Nephron (organoid): ENCODE data around the gene FBN3.

Experiments
- H3K27ac Mint-ChIP-seq, 3 experiments: 2 replicates each; pipeline ENCODE4 v1.8.0; 2020; ENCODE audit warnings: mixed read lengths in 3 of 3, mild to moderate bottlenecking in 2 of 3, moderate library complexity in 1 of 3
- H3K27me3 Mint-ChIP-seq: 2 replicates; pipeline ENCODE4 v1.8.0; 2021; ENCODE audit warnings: low read depth, mild to moderate bottlenecking, moderate library complexity, mixed read lengths
- H3K36me3 Mint-ChIP-seq: 2 replicates; pipeline ENCODE4 v1.8.0; 2020; ENCODE audit warnings: low read depth, mixed read lengths
- H3K4me1 Mint-ChIP-seq: 2 replicates; pipeline ENCODE4 v1.8.0; 2020; ENCODE audit warnings: mixed read lengths
- H3K4me3 Mint-ChIP-seq, 3 experiments: 2 replicates each; pipeline ENCODE4 v1.8.0; 2020; ENCODE audit warnings: mild to moderate bottlenecking in 3 of 3, mixed read lengths in 3 of 3, moderate library complexity in 2 of 3
- H3K9me3 Mint-ChIP-seq: 2 replicates; pipeline ENCODE4 v1.8.0; 2020; ENCODE audit warnings: mixed read lengths
- CTCF ChIP-seq, 3 experiments: fragments of 200-600 bp; sonication (generic); IDR thresholded peaks; one replicate each; pipeline ENCODE4 v1.5.0; 2021; ENCODE audit warnings: antibody characterized with exemption in 3 of 3; ENCODE audit not compliant: unreplicated experiment in 3 of 3

FBN3 gene

GRCh38 chr19:8149261-8150094 lies at the start of gene FBN3:
TSS of gene FBN3 (minus strand) at chr19:8149592. CDS start at chr19:8147480, 2,112 bp downstream.
- Mint-ChIP-seq H3K9me3 (no peaks in the 10 kb centered on the region), H3K4me1 (peaks cover 29% of the 10 kb centered on the region), H3K4me3 (peak within 1 kb of the TSS; percentile 87 to 93 (median 90)), H3K27ac (peak within 1 kb of the TSS; percentile 93 to 97 (median 95)), H3K27me3 (peaks cover 11% of the 10 kb centered on the region), H3K36me3 (no peaks in the 10 kb centered on the region)
- no peak for TF ChIP-seq CTCF (IDR thresholded peaks at IDR 0.05; ENCODE audit: unreplicated experiment in 3 of 3)

GRCh38 chr19:8196271-8196927 lies 47.0 kb upstream of the FBN3 start:
- H3K9me3 Mint-ChIP-seq = no peaks in the 10 kb centered on the region
- TF ChIP-seq CTCF (IDR thresholded peaks at IDR 0.05; ENCODE audit: unreplicated experiment in 3 of 3) = no peak
- H3K36me3 Mint-ChIP-seq = no peaks in the 10 kb centered on the region
- peaks cover 8% of the 10 kb centered on the region for H3K27me3 Mint-ChIP-seq
- peak overlapping the region; percentile 25 to 57 (median 41) for H3K27ac Mint-ChIP-seq
- no peak overlapping the region for H3K4me3 Mint-ChIP-seq
- peaks cover 6% of the 10 kb centered on the region for H3K4me1 Mint-ChIP-seq

GRCh38 chr19:8194528-8195267 lies 45.3 kb upstream of the FBN3 start:
- no peak for TF ChIP-seq CTCF (IDR thresholded peaks at IDR 0.05; ENCODE audit: unreplicated experiment in 3 of 3)
- H3K9me3 Mint-ChIP-seq = no peaks in the 10 kb centered on the region
- peaks cover 4% of the 10 kb centered on the region for H3K27me3 Mint-ChIP-seq
- peaks cover 6% of the 10 kb centered on the region for H3K4me1 Mint-ChIP-seq
- H3K4me3 Mint-ChIP-seq = peak overlapping the region in 1 of 3 experiments; percentile 21
- no peaks in the 10 kb centered on the region for H3K36me3 Mint-ChIP-seq
- peak overlapping the region; percentile 29 to 93 (median 70) for H3K27ac Mint-ChIP-seq

GRCh38 chr19:8192221-8192820 lies 42.9 kb upstream of the FBN3 start:
- Mint-ChIP-seq H3K4me3 (no peak overlapping the region), H3K27me3 (peaks cover 8% of the 10 kb centered on the region), H3K27ac (no peak overlapping the region), H3K4me1 (peaks cover 6% of the 10 kb centered on the region), H3K36me3 (no peaks in the 10 kb centered on the region), H3K9me3 (no peaks in the 10 kb centered on the region)
- no peak for TF ChIP-seq CTCF (IDR thresholded peaks at IDR 0.05; ENCODE audit: unreplicated experiment in 3 of 3)

GRCh38 chr19:8185343-8186068 lies 36.1 kb upstream of the FBN3 start:
- Mint-ChIP-seq H3K36me3 (no peaks in the 10 kb centered on the region), H3K27me3 (peaks cover 4% of the 10 kb centered on the region), H3K4me3 (no peak overlapping the region), H3K27ac (no peak overlapping the region), H3K9me3 (no peaks in the 10 kb centered on the region), H3K4me1 (no peaks in the 10 kb centered on the region)
- no peak for TF ChIP-seq CTCF (IDR thresholded peaks at IDR 0.05; ENCODE audit: unreplicated experiment in 3 of 3)
